ENCODE data around the gene VPS29.
A peak's percentile ranks its signal among the peaks of the same experiment; 100 is the strongest.
"Not testable (repeated sequence)": the region's sequence is repeated elsewhere in the genome, so short reads cannot be mapped to it uniquely, and the experiment has no call there.

Gene VPS29

GRCh38 chr12:110518014-110518413, 16.1 kb upstream of the VPS29 start:
- H3K4me1 ChIP-seq (ENCODE audit: control insufficient read depth, low read depth, low read length); H3K27me3 ChIP-seq (ENCODE audit: control insufficient read depth, insufficient read depth, low read length); H3K9ac ChIP-seq (ENCODE audit: low read length); H3K4me3 ChIP-seq (ENCODE audit: low read length); H3K9me3 ChIP-seq (ENCODE audit: control insufficient read depth, low read depth, low read length); H3K36me3 ChIP-seq (ENCODE audit: control insufficient read depth, low read depth, low read length); H3K27ac ChIP-seq (ENCODE audit: low read length): not testable (repeated sequence)

GRCh38 chr12:110516995-110517394, 15.1 kb upstream of the VPS29 start:
- Histone ChIP-seq H3K36me3 (ENCODE audit: control insufficient read depth, low read depth, low read length) (no peaks in the 10 kb centered on the region), H3K27me3 (ENCODE audit: control insufficient read depth, insufficient read depth, low read length) (no peaks in the 10 kb centered on the region), H3K9ac (ENCODE audit: low read length) (no peak overlapping the region), H3K4me1 (ENCODE audit: control insufficient read depth, low read depth, low read length) (no peaks in the 10 kb centered on the region), H3K9me3 (ENCODE audit: control insufficient read depth, low read depth, low read length) (no peaks in the 10 kb centered on the region), H3K27ac (ENCODE audit: low read length) (no peak overlapping the region), H3K4me3 (ENCODE audit: low read length) (no peak overlapping the region)

GRCh38 chr12:110514363-110514762, 12.5 kb upstream of the VPS29 start:
- H3K36me3 ChIP-seq (ENCODE audit: control insufficient read depth, low read depth, low read length): no peaks in the 10 kb centered on the region
- H3K4me3 ChIP-seq (ENCODE audit: low read length): no peak overlapping the region
- no peaks in the 10 kb centered on the region for H3K9me3 ChIP-seq (ENCODE audit: control insufficient read depth, low read depth, low read length)
- H3K27ac ChIP-seq (ENCODE audit: low read length): no peak overlapping the region
- H3K27me3 ChIP-seq (ENCODE audit: control insufficient read depth, insufficient read depth, low read length): no peaks in the 10 kb centered on the region
- H3K4me1 ChIP-seq (ENCODE audit: control insufficient read depth, low read depth, low read length): no peaks in the 10 kb centered on the region
- H3K9ac ChIP-seq (ENCODE audit: low read length): no peak overlapping the region

GRCh38 chr12:110513842-110514241, 11.9 kb upstream of the VPS29 start:
- Histone ChIP-seq H3K27ac (ENCODE audit: low read length) (no peak overlapping the region), H3K9ac (ENCODE audit: low read length) (no peak overlapping the region), H3K36me3 (ENCODE audit: control insufficient read depth, low read depth, low read length) (no peaks in the 10 kb centered on the region), H3K27me3 (ENCODE audit: control insufficient read depth, insufficient read depth, low read length) (no peaks in the 10 kb centered on the region), H3K4me1 (ENCODE audit: control insufficient read depth, low read depth, low read length) (no peaks in the 10 kb centered on the region), H3K9me3 (ENCODE audit: control insufficient read depth, low read depth, low read length) (no peaks in the 10 kb centered on the region), H3K4me3 (ENCODE audit: low read length) (no peak overlapping the region)

- H3K27ac ChIP-seq (ENCODE audit: low read length): no peak overlapping the region
- no peaks in the 10 kb centered on the region for H3K9me3 ChIP-seq (ENCODE audit: control insufficient read depth, low read depth, low read length)
- H3K4me1 ChIP-seq (ENCODE audit: control insufficient read depth, low read depth, low read length): no peaks in the 10 kb centered on the region
- peaks cover 8% of the 10 kb centered on the region for H3K27me3 ChIP-seq (ENCODE audit: control insufficient read depth, insufficient read depth, low read length)
- no peak overlapping the region for H3K9ac ChIP-seq (ENCODE audit: low read length)
- no peak overlapping the region for H3K4me3 ChIP-seq (ENCODE audit: low read length)
- no peaks in the 10 kb centered on the region for H3K36me3 ChIP-seq (ENCODE audit: control insufficient read depth, low read depth, low read length)
These were observed 6.2 kb upstream of the VPS29 start for GRCh38 chr12:110508071-110508586.

- peaks cover 7% of the 10 kb centered on the region for H3K9me3 ChIP-seq (ENCODE audit: control insufficient read depth, low read depth, low read length)
- H3K4me1 ChIP-seq (ENCODE audit: control insufficient read depth, low read depth, low read length): no peaks in the 10 kb centered on the region
- no peak overlapping the region for H3K27ac ChIP-seq (ENCODE audit: low read length)
- no peak overlapping the region for H3K4me3 ChIP-seq (ENCODE audit: low read length)
- peaks cover 18% of the 10 kb centered on the region for H3K27me3 ChIP-seq (ENCODE audit: control insufficient read depth, insufficient read depth, low read length)
- no peaks in the 10 kb centered on the region for H3K36me3 ChIP-seq (ENCODE audit: control insufficient read depth, low read depth, low read length)
- no peak overlapping the region for H3K9ac ChIP-seq (ENCODE audit: low read length)
These were observed 3.4 kb upstream of the VPS29 start for GRCh38 chr12:110505332-110505731.

GRCh38 chr12:110503432-110503831, 1.5 kb upstream of the VPS29 start:
- no peaks in the 10 kb centered on the region for H3K4me1 ChIP-seq (ENCODE audit: control insufficient read depth, low read depth, low read length)
- no peak overlapping the region for H3K27ac ChIP-seq (ENCODE audit: low read length)
- peaks cover 7% of the 10 kb centered on the region for H3K9me3 ChIP-seq (ENCODE audit: control insufficient read depth, low read depth, low read length)
- H3K36me3 ChIP-seq (ENCODE audit: control insufficient read depth, low read depth, low read length): no peaks in the 10 kb centered on the region
- H3K27me3 ChIP-seq (ENCODE audit: control insufficient read depth, insufficient read depth, low read length): peaks cover 18% of the 10 kb centered on the region
- H3K9ac ChIP-seq (ENCODE audit: low read length): no peak overlapping the region
- no peak overlapping the region for H3K4me3 ChIP-seq (ENCODE audit: low read length)

GRCh38 chr12:110501399-110501751, 536 bp downstream of the VPS29 start:
- Histone ChIP-seq H3K9me3 (ENCODE audit: control insufficient read depth, low read depth, low read length) (peaks cover 7% of the 10 kb centered on the region), H3K4me3 (ENCODE audit: low read length) (peak overlapping the region; percentile 93), H3K27ac (ENCODE audit: low read length) (peak overlapping the region; percentile 6), H3K36me3 (ENCODE audit: control insufficient read depth, low read depth, low read length) (peaks cover under 1% of the 10 kb centered on the region), H3K4me1 (ENCODE audit: control insufficient read depth, low read depth, low read length) (no peaks in the 10 kb centered on the region), H3K9ac (ENCODE audit: low read length) (peak overlapping the region; percentile 65), H3K27me3 (ENCODE audit: control insufficient read depth, insufficient read depth, low read length) (peaks cover 18% of the 10 kb centered on the region)

- H3K4me3 ChIP-seq (ENCODE audit: low read length): no peak overlapping the region
- no peak overlapping the region for H3K9ac ChIP-seq (ENCODE audit: low read length)
- H3K36me3 ChIP-seq (ENCODE audit: control insufficient read depth, low read depth, low read length): peaks cover 10% of the 10 kb centered on the region
- H3K27me3 ChIP-seq (ENCODE audit: control insufficient read depth, insufficient read depth, low read length): peaks cover 18% of the 10 kb centered on the region
- H3K27ac ChIP-seq (ENCODE audit: low read length): no peak overlapping the region
- H3K9me3 ChIP-seq (ENCODE audit: control insufficient read depth, low read depth, low read length): peaks cover 7% of the 10 kb centered on the region
- no peaks in the 10 kb centered on the region for H3K4me1 ChIP-seq (ENCODE audit: control insufficient read depth, low read depth, low read length)
These were observed 2.8 kb downstream of the VPS29 start for GRCh38 chr12:110498984-110499706.

GRCh38 chr12:110475426-110475825, 26.5 kb downstream of the VPS29 start:
- Histone ChIP-seq H3K4me3 (ENCODE audit: low read length) (no peak overlapping the region), H3K36me3 (ENCODE audit: control insufficient read depth, low read depth, low read length) (peaks cover 5% of the 10 kb centered on the region), H3K27ac (ENCODE audit: low read length) (no peak overlapping the region)

GRCh38 chr12:110468214-110469048, 33.5 kb downstream of the VPS29 start, which contains the start of the genes FAM216A and GPN3:
TSS of gene FAM216A (plus strand) at chr12:110468845. CDS start at chr12:110468876, 31 bp downstream.
TSS of gene GPN3 (minus strand) at chr12:110468257. CDS start at chr12:110468203, 54 bp downstream.
- Histone ChIP-seq H3K27me3 (ENCODE audit: control insufficient read depth, insufficient read depth, low read length) (no peaks in the 10 kb centered on the region), H3K4me1 (ENCODE audit: control insufficient read depth, low read depth, low read length) (peaks cover 4% of the 10 kb centered on the region), H3K27ac (ENCODE audit: low read length) (peak within 1 kb of the TSS; percentile 92), H3K9me3 (ENCODE audit: control insufficient read depth, low read depth, low read length) (no peaks in the 10 kb centered on the region), H3K4me3 (ENCODE audit: low read length) (peak within 1 kb of the TSS; percentile 97), H3K9ac (ENCODE audit: low read length) (peak within 1 kb of the TSS; percentile 90), H3K36me3 (ENCODE audit: control insufficient read depth, low read depth, low read length) (peaks cover 10% of the 10 kb centered on the region)

More at GRCh38 chr12:110475426-110475825, 26.5 kb downstream of the VPS29 start:
- no peak overlapping the region for H3K9ac ChIP-seq (ENCODE audit: low read length)
- H3K27me3 ChIP-seq (ENCODE audit: control insufficient read depth, insufficient read depth, low read length): no peaks in the 10 kb centered on the region
- no peaks in the 10 kb centered on the region for H3K4me1 ChIP-seq (ENCODE audit: control insufficient read depth, low read depth, low read length)
- no peaks in the 10 kb centered on the region for H3K9me3 ChIP-seq (ENCODE audit: control insufficient read depth, low read depth, low read length)

All from iPS-18a (cell line).